Measurements from ENCODE around the gene STYXL1.
"Not testable (repeated sequence)": the region's sequence is repeated elsewhere in the genome, so short reads cannot be mapped to it uniquely, and the experiment has no call there.

Gene STYXL1

DNA sequence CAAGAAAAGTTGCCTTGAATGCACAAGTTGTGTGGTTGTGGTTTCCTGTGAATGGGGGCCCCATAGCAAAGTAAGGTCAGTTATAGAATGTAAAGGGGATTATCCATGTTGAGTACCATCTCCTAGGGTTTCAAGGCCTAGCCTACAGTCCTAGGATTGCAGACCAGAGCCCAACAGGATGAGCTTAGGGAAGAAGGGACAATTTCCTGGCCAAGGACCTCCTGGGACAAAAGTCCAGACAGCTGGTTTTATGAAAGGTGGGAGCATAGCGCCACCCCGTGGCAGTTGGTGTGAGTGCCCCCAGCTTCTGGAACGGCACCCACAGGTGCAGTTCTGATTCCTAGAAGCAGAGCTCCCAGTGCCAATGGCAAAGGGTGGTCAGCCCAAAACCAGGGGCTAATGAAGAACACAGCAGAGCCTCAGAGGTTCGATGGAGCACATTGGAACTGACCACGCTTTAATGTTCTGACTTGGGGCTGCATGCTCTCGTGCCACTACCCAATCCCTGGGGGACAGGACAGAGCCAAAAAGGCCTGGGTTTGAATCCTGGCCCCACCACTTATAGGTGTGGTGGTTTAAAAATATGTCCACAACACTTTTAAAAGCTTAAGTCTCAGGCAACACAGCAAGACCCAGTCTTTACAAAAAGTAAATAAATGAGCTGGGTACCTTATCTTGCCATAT lies 27.6 kb downstream of the STYXL1 start:
- Histone ChIP-seq H3K79me2 (ENCODE audit: insufficient read depth, low read depth) (no peaks in the 10 kb centered on the region), H2AFZ (ENCODE audit: low read depth) (no peak overlapping the region), H3K4me1 (ENCODE audit: low read depth, poor library complexity, severe bottlenecking) (peaks cover 27% of the 10 kb centered on the region), H3K27ac (no peak overlapping the region), H3K9ac (no peak overlapping the region), H3K36me3 (ENCODE audit: insufficient read depth) (no peaks in the 10 kb centered on the region), H3K4me3 (IDR thresholded peaks at IDR 0.05; ENCODE audit: insufficient read depth, low read depth, low read length) (no peak overlapping the region), H4K20me1 (ENCODE audit: insufficient read depth) (no peaks in the 10 kb centered on the region), H3K27me3 (ENCODE audit: insufficient read depth, low read depth) (no peaks in the 10 kb centered on the region), H3K4me2 (peak overlapping the region; percentile 77)
- TF ChIP-seq, protein P1, sequence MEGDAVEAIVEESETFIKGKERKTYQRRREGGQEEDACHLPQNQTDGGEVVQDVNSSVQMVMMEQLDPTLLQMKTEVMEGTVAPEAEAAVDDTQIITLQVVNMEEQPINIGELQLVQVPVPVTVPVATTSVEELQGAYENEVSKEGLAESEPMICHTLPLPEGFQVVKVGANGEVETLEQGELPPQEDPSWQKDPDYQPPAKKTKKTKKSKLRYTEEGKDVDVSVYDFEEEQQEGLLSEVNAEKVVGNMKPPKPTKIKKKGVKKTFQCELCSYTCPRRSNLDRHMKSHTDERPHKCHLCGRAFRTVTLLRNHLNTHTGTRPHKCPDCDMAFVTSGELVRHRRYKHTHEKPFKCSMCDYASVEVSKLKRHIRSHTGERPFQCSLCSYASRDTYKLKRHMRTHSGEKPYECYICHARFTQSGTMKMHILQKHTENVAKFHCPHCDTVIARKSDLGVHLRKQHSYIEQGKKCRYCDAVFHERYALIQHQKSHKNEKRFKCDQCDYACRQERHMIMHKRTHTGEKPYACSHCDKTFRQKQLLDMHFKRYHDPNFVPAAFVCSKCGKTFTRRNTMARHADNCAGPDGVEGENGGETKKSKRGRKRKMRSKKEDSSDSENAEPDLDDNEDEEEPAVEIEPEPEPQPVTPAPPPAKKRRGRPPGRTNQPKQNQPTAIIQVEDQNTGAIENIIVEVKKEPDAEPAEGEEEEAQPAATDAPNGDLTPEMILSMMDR (conservative IDR thresholded peaks at IDR 0.05; ENCODE audit: low read depth, low read length), result peak; percentile 99

DNA sequence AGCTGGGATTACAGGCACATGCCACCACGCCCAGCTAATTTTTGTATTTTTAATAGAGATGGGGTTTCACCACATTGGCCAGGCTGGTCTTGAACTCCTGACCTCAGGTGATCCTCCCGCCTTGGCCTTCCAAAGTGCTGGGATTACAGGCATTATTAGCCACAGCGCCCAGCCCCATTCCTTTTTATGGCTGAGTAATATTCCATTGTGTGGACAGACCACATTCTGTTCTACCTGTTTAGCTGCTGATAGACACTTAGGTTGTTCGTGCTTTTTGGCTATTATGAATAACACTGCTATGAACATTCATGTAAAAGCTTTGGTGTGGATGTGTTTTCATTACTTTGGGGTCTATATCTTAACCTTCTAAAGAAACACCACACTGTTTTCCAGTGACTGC lies 29.3 kb downstream of the STYXL1 start:
- H3K27me3 ChIP-seq (ENCODE audit: insufficient read depth, low read depth); H3K4me2 ChIP-seq; H3K27ac ChIP-seq; H3K9ac ChIP-seq; H3K4me3 ChIP-seq (IDR thresholded peaks at IDR 0.05; ENCODE audit: insufficient read depth, low read depth, low read length); H2AFZ ChIP-seq (ENCODE audit: low read depth); H3K79me2 ChIP-seq (ENCODE audit: insufficient read depth, low read depth); H4K20me1 ChIP-seq (ENCODE audit: insufficient read depth); H3K36me3 ChIP-seq (ENCODE audit: insufficient read depth): not testable (repeated sequence)
- peaks cover 27% of the 10 kb centered on the region for H3K4me1 ChIP-seq (ENCODE audit: low read depth, poor library complexity, severe bottlenecking)

GRCh38 chr7:76016191-76016947 lies 31.4 kb downstream of the STYXL1 start:
- Histone ChIP-seq H3K27ac (no peak overlapping the region), H3K27me3 (ENCODE audit: insufficient read depth, low read depth) (no peaks in the 10 kb centered on the region), H3K9ac (no peak overlapping the region), H3K79me2 (ENCODE audit: insufficient read depth, low read depth) (no peaks in the 10 kb centered on the region), H3K4me3 (IDR thresholded peaks at IDR 0.05; ENCODE audit: insufficient read depth, low read depth, low read length) (no peak overlapping the region), H3K4me1 (ENCODE audit: low read depth, poor library complexity, severe bottlenecking) (peaks cover 27% of the 10 kb centered on the region), H3K36me3 (ENCODE audit: insufficient read depth) (no peaks in the 10 kb centered on the region), H2AFZ (ENCODE audit: low read depth) (no peak overlapping the region), H3K4me2 (0 out of 2 replicates have a peak overlapping the region, but pooled peaks have one; percentile 4), H4K20me1 (ENCODE audit: insufficient read depth) (no peaks in the 10 kb centered on the region)
- TF ChIP-seq, protein P1 (conservative IDR thresholded peaks at IDR 0.05; ENCODE audit: low read depth, low read length), result no peak

GRCh38 chr7:76011442-76011861 lies 36.3 kb downstream of the STYXL1 start:
- Histone ChIP-seq H3K36me3 (ENCODE audit: insufficient read depth) (no peaks in the 10 kb centered on the region), H3K9ac (no peak overlapping the region), H2AFZ (ENCODE audit: low read depth) (no peak overlapping the region), H4K20me1 (ENCODE audit: insufficient read depth) (no peaks in the 10 kb centered on the region), H3K27me3 (ENCODE audit: insufficient read depth, low read depth) (no peaks in the 10 kb centered on the region), H3K4me2 (no peak overlapping the region), H3K27ac (no peak overlapping the region), H3K4me1 (ENCODE audit: low read depth, poor library complexity, severe bottlenecking) (peaks cover 35% of the 10 kb centered on the region), H3K79me2 (ENCODE audit: insufficient read depth, low read depth) (no peaks in the 10 kb centered on the region), H3K4me3 (IDR thresholded peaks at IDR 0.05; ENCODE audit: insufficient read depth, low read depth, low read length) (no peak overlapping the region)
- TF ChIP-seq, protein P1 (conservative IDR thresholded peaks at IDR 0.05; ENCODE audit: low read depth, low read length), result no peak

Measured in KMS-11 (cell line).